HL-60 (cell line): ENCODE measurements around the gene TXNL4B.

ENCODE experiments used
- DNase-seq, 2 experiments: peaks; one replicate each; pipeline ENCODE4 v3.0.0-alpha.2; 2010 to 2020; ENCODE audit warnings: low read depth in 1 of 2, low spot score in 1 of 2
- H3K27ac ChIP-seq: fragments of 250-450 bp; sonication (Bioruptor Pico); replicated peaks from 2 replicates; pipeline ENCODE4 v1.5.1; 2020; ENCODE audit warnings: mild to moderate bottlenecking, moderate library complexity
- H3K27me3 ChIP-seq: fragments of 250-450 bp; sonication (Bioruptor Pico); 2 replicates; pipeline ENCODE4 v1.5.1; 2021; ENCODE audit warnings: mild to moderate bottlenecking, moderate library complexity; ENCODE audit not compliant: insufficient read depth, poor library complexity, severe bottlenecking
- H3K4me3 ChIP-seq: replicated peaks from 2 replicates; pipeline ENCODE4 v1.5.1; 2011; ENCODE audit warnings: mild to moderate bottlenecking, control low read depth, low read length; ENCODE audit not compliant: insufficient read depth
- GABPA ChIP-seq: IDR thresholded peaks from 2 replicates; pipeline ENCODE4 v1.6.1; 2012; ENCODE audit warnings: low read depth
- POLR2AphosphoS5 ChIP-seq: IDR thresholded peaks from 2 replicates; pipeline ENCODE4 v1.6.1; 2012; ENCODE audit warnings: low read depth
- SPI1 ChIP-seq: IDR thresholded peaks from 2 replicates; pipeline ENCODE4 v1.6.1; 2012; ENCODE audit warnings: low read depth, mild to moderate bottlenecking, borderline replicate concordance
- TF ChIP-seq, protein P1 (sequence below): IDR thresholded peaks from one replicate; pipeline ENCODE4 v1.5.1; 2011; ENCODE audit warnings: low read length, control low read depth, inconsistent platforms; ENCODE audit not compliant: insufficient read depth
- TF ChIP-seq, protein P2 (sequence below): IDR thresholded peaks from 2 replicates; pipeline ENCODE4 v1.6.1; 2012; ENCODE audit warnings: low read depth; ENCODE audit not compliant: insufficient replicate concordance

TXNL4B gene

DNA sequence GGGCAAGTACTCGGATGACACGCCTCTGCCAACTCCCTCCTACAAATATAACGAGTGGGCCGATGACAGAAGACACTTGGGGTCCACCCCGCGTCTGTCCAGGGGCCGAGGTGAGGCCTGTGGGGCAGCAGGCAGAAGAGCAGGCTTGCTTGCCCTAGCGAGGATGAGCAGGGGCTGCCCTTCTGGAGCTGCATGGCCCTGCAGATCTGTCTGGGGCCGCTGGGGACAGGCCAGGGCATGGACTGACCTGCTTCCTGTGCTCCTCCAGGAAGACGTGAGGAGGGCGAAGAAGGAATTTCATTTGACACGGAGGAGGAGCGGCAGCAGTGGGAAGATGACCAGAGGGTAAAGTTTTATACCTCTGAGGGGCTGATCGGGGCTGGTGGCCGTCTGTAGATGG, 5.5 kb upstream of the TXNL4B start:
- no peak for DNase-seq
- no peaks in the 10 kb centered on the region for H3K27me3 ChIP-seq
- no peak overlapping the region for H3K27ac ChIP-seq
- TF ChIP-seq, protein P1, sequence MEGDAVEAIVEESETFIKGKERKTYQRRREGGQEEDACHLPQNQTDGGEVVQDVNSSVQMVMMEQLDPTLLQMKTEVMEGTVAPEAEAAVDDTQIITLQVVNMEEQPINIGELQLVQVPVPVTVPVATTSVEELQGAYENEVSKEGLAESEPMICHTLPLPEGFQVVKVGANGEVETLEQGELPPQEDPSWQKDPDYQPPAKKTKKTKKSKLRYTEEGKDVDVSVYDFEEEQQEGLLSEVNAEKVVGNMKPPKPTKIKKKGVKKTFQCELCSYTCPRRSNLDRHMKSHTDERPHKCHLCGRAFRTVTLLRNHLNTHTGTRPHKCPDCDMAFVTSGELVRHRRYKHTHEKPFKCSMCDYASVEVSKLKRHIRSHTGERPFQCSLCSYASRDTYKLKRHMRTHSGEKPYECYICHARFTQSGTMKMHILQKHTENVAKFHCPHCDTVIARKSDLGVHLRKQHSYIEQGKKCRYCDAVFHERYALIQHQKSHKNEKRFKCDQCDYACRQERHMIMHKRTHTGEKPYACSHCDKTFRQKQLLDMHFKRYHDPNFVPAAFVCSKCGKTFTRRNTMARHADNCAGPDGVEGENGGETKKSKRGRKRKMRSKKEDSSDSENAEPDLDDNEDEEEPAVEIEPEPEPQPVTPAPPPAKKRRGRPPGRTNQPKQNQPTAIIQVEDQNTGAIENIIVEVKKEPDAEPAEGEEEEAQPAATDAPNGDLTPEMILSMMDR: no peak
- TF ChIP-seq GABPA: no peak
- no peak for TF ChIP-seq POLR2AphosphoS5
- no peak for TF ChIP-seq SPI1
- TF ChIP-seq, protein P2, sequence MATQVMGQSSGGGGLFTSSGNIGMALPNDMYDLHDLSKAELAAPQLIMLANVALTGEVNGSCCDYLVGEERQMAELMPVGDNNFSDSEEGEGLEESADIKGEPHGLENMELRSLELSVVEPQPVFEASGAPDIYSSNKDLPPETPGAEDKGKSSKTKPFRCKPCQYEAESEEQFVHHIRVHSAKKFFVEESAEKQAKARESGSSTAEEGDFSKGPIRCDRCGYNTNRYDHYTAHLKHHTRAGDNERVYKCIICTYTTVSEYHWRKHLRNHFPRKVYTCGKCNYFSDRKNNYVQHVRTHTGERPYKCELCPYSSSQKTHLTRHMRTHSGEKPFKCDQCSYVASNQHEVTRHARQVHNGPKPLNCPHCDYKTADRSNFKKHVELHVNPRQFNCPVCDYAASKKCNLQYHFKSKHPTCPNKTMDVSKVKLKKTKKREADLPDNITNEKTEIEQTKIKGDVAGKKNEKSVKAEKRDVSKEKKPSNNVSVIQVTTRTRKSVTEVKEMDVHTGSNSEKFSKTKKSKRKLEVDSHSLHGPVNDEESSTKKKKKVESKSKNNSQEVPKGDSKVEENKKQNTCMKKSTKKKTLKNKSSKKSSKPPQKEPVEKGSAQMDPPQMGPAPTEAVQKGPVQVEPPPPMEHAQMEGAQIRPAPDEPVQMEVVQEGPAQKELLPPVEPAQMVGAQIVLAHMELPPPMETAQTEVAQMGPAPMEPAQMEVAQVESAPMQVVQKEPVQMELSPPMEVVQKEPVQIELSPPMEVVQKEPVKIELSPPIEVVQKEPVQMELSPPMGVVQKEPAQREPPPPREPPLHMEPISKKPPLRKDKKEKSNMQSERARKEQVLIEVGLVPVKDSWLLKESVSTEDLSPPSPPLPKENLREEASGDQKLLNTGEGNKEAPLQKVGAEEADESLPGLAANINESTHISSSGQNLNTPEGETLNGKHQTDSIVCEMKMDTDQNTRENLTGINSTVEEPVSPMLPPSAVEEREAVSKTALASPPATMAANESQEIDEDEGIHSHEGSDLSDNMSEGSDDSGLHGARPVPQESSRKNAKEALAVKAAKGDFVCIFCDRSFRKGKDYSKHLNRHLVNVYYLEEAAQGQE: no peak
- H3K4me3 ChIP-seq: no peak overlapping the region

DNA sequence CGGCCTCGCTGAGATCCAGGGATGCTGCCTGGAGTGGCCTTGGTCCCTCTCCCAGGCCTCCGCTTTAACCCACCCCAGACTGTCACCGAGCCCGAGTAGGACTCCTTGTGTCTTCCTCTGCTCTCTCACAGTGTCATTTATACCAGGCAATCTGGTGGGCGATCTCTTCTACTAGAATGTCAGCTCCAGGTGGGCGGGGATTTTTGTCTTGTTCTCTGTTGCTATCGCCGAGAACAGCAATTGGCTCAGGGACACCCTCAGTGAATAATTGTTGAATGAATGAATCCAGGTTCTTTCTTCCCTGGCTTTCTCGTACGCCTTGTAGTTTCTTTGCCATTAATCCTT, 818 bp upstream of the TXNL4B start:
- DNase-seq: no peak
- H3K4me3 ChIP-seq: peak overlapping the region; percentile 100
- TF ChIP-seq POLR2AphosphoS5 (no peak), GABPA (no peak), SPI1 (no peak)
- TF ChIP-seq, protein P1: no peak
- TF ChIP-seq, protein P2: no peak
- no peaks in the 10 kb centered on the region for H3K27me3 ChIP-seq
- peak overlapping the region; percentile 85 for H3K27ac ChIP-seq

DNA sequence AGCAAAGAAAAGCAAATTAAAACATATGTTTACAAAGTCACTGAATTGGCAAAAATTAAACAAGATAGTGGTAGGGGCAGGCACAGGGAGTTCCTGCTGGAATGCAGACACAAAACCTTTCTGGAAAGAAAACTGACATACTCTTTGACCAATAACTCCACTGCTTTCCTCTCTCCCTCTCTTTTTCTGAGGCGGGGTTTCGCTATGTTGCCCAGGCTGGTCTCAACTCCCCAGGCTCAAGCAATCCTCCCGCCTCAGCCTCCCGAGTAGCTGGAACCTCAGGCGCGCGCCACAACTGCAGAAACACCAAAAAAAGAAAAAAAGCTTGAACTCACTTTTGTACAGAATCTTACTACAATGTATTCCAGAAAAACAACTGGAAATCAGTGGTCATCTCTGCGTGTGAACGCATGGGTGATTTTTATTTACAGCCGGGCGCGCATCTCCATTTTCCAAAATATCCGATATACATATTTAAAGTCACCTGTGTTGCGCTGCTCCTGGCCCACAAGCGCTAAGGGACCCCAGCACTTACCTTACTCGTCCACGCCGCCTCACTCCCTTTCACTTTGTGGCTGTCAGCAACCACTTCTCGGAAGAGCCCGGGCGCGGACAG, 480 bp downstream of the TXNL4B start:
- TF ChIP-seq, protein P2: no peak
- TF ChIP-seq GABPA: no peak
- no peak for TF ChIP-seq SPI1
- TF ChIP-seq, protein P1: no peak
- no peak for TF ChIP-seq POLR2AphosphoS5
- Histone ChIP-seq H3K27me3 (no peaks in the 10 kb centered on the region), H3K27ac (peak overlapping the region; percentile 85), H3K4me3 (peak overlapping the region; percentile 100)
- peak in 1 of 2 experiments; percentile 34 for DNase-seq
